ENCODE results near the gene PELI3.

DNA sequence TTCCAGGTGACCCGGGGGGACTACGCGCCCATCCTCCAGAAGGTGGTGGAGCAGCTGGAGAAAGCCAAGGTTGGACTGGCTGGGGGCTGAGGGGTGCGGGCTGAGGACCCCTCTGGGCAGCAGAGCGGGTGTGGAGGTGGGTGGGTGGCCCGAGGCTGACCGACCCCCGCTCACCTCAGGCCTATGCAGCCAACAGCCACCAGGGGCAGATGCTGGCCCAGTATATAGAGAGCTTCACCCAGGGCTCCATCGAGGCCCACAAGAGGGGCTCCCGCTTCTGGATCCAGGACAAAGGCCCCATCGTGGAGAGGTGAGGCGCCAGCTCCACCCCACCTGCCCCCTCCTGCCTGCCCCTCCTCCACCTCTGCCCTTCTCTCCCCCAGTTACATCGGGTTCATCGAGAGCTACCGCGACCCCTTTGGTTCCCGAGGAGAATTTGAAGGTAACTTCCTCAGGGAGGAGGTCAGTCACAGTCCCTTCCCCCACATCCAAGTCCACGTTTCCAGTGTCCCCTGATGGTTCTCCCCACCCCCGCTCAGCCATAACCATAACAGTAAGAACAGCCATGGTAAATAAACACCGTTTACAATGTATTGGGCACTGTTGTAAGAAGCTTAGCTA lies 24.7 kb downstream of the PELI3 start:
- TF ChIP-seq, protein P1, sequence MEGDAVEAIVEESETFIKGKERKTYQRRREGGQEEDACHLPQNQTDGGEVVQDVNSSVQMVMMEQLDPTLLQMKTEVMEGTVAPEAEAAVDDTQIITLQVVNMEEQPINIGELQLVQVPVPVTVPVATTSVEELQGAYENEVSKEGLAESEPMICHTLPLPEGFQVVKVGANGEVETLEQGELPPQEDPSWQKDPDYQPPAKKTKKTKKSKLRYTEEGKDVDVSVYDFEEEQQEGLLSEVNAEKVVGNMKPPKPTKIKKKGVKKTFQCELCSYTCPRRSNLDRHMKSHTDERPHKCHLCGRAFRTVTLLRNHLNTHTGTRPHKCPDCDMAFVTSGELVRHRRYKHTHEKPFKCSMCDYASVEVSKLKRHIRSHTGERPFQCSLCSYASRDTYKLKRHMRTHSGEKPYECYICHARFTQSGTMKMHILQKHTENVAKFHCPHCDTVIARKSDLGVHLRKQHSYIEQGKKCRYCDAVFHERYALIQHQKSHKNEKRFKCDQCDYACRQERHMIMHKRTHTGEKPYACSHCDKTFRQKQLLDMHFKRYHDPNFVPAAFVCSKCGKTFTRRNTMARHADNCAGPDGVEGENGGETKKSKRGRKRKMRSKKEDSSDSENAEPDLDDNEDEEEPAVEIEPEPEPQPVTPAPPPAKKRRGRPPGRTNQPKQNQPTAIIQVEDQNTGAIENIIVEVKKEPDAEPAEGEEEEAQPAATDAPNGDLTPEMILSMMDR (conservative IDR thresholded peaks at IDR 0.05; ENCODE audit: low read length): peak; percentile 64
- TF ChIP-seq EZH2phosphoT487 (IDR thresholded peaks at IDR 0.05; ENCODE audit: borderline replicate concordance, low read depth, low read length): no peak
